Astrocyte (in vitro differentiated cells and primary cell): Measurements from ENCODE around the gene SF3A2. TPM values are rescaled to one million over a fixed set of nuclear protein-coding genes. Genes with fewer than 3 reads are reported as not detected.

ENCODE experiments used
- DNase-seq: peaks from one replicate; pipeline ENCODE4 v3.0.0-alpha.2; 2010; ENCODE audit warnings: low read depth
- FAIRE-seq: peaks from 2 replicates; lab custom pipeline; 2011; peaks lifted over from hg19 to GRCh38; lab: Jason Lieb, UNC
- H2AFZ ChIP-seq: 2 replicates; pipeline ENCODE4 v1.6.0; 2012; ENCODE audit warnings: low read depth, low read length, inconsistent platforms
- H3K27ac ChIP-seq: 2 replicates; pipeline ENCODE4 v1.5.1; 2011; ENCODE audit warnings: low read depth, low read length, inconsistent platforms
- H3K27me3 ChIP-seq: 2 replicates; pipeline ENCODE4 v1.6.0; 2011; ENCODE audit warnings: low read length, inconsistent platforms; ENCODE audit not compliant: insufficient read depth
- H3K36me3 ChIP-seq: 2 replicates; pipeline ENCODE4 v1.5.1; 2011; ENCODE audit warnings: low read length, inconsistent platforms; ENCODE audit not compliant: insufficient read depth
- H3K4me1 ChIP-seq: 2 replicates; pipeline ENCODE4 v1.5.1; 2011; ENCODE audit warnings: low read length, inconsistent platforms; ENCODE audit not compliant: insufficient read depth
- H3K4me2 ChIP-seq: 2 replicates; pipeline ENCODE4 v1.6.0; 2012; ENCODE audit warnings: low read length, inconsistent platforms
- H3K4me3 ChIP-seq: 2 replicates; pipeline ENCODE4 v1.5.1; 2011; ENCODE audit warnings: low read depth, mild to moderate bottlenecking, low read length, inconsistent platforms; ENCODE audit not compliant: insufficient read depth
- H3K79me2 ChIP-seq: 2 replicates; pipeline ENCODE4 v1.6.0; 2012; ENCODE audit warnings: mild to moderate bottlenecking, low read length, inconsistent platforms; ENCODE audit not compliant: insufficient read depth
- H3K9ac ChIP-seq: 2 replicates; pipeline ENCODE4 v1.6.0; 2012; ENCODE audit warnings: mild to moderate bottlenecking, low read length, inconsistent platforms
- H3K9me3 ChIP-seq: 2 replicates; pipeline ENCODE4 v1.5.1; 2012; ENCODE audit warnings: low read depth, mild to moderate bottlenecking, low read length, inconsistent platforms; ENCODE audit not compliant: insufficient read depth
- H4K20me1 ChIP-seq: 2 replicates; pipeline ENCODE4 v1.6.0; 2012; ENCODE audit warnings: low read length, inconsistent platforms; ENCODE audit not compliant: insufficient read depth
- H3K27ac Mint-ChIP-seq: one replicate; pipeline ENCODE4 v1.8.0; 2021; ENCODE audit warnings: mild to moderate bottlenecking, mixed read lengths; ENCODE audit not compliant: unreplicated experiment
- H3K27me3 Mint-ChIP-seq: one replicate; pipeline ENCODE4 v1.8.0; 2021; ENCODE audit warnings: low read depth, mixed read lengths; ENCODE audit not compliant: unreplicated experiment
- H3K36me3 Mint-ChIP-seq: one replicate; pipeline ENCODE4 v1.8.0; 2021; ENCODE audit warnings: low read depth, mixed read lengths; ENCODE audit not compliant: unreplicated experiment
- H3K4me1 Mint-ChIP-seq: one replicate; pipeline ENCODE4 v1.8.0; 2021; ENCODE audit warnings: low read depth, mixed read lengths; ENCODE audit not compliant: unreplicated experiment
- H3K4me3 Mint-ChIP-seq: one replicate; pipeline ENCODE4 v1.8.0; 2021; ENCODE audit warnings: mild to moderate bottlenecking, moderate library complexity, mixed read lengths; ENCODE audit not compliant: unreplicated experiment
- H3K9me3 Mint-ChIP-seq: one replicate; pipeline ENCODE4 v1.8.0; 2021; ENCODE audit warnings: mild to moderate bottlenecking, mixed read lengths; ENCODE audit not compliant: unreplicated experiment
- CTCF ChIP-seq: IDR thresholded peaks from 2 replicates; pipeline ENCODE4 v1.5.1; 2011; ENCODE audit warnings: low read depth, mild to moderate bottlenecking, inconsistent platforms, low read length, moderate library complexity; ENCODE audit not compliant: insufficient read depth
- EZH2 ChIP-seq: IDR thresholded peaks from 2 replicates; pipeline ENCODE4 v1.6.1; 2012; ENCODE audit warnings: mild to moderate bottlenecking, low read length, inconsistent platforms; ENCODE audit not compliant: insufficient read depth
- total RNA-seq: library from RNA; stranded (reverse); gene quantifications from 2 replicates; pipeline ENCODE4 v1.2.1, GENCODE V29; 2021

Gene SF3A2
- total RNA-seq, 1 donor from 2014 or later, result 83.2 TPM

GRCh38 chr19:2271234-2272103 lies 34.8 kb downstream of the SF3A2 start:
- Histone ChIP-seq H3K9me3 (no peaks in the 10 kb centered on the region), H3K4me3 (peak overlapping the region; percentile 96), H3K9ac (peak overlapping the region; percentile 99), H3K4me2 (peak overlapping the region; percentile 96), H4K20me1 (peaks cover 67% of the 10 kb centered on the region), H3K79me2 (peaks cover 63% of the 10 kb centered on the region), H2AFZ (no peak overlapping the region), H3K36me3 (peaks cover 3% of the 10 kb centered on the region), H3K27me3 (no peaks in the 10 kb centered on the region), H3K27ac (peak overlapping the region; percentile 76), H3K4me1 (peaks cover 29% of the 10 kb centered on the region)
- TF ChIP-seq EZH2 (no peak), CTCF (no peak)
- Mint-ChIP-seq H3K9me3 (no peaks in the 10 kb centered on the region), H3K36me3 (peaks cover 14% of the 10 kb centered on the region), H3K4me3 (peak overlapping the region; percentile 95), H3K4me1 (peaks cover 17% of the 10 kb centered on the region), H3K27ac (peak overlapping the region; percentile 98), H3K27me3 (no peaks in the 10 kb centered on the region)
- FAIRE-seq, result peak; percentile 17
- peak; percentile 81 for DNase-seq

- TF ChIP-seq EZH2 (no peak), CTCF (peak; percentile 57)
- H3K4me3 Mint-ChIP-seq, result peak overlapping the region; percentile 79
- no peaks in the 10 kb centered on the region for H3K9me3 Mint-ChIP-seq
- H3K36me3 Mint-ChIP-seq, result peaks cover 16% of the 10 kb centered on the region
- H3K27ac Mint-ChIP-seq, result peak overlapping the region; percentile 87
- peaks cover 63% of the 10 kb centered on the region for H3K79me2 ChIP-seq
- no peak for FAIRE-seq
- H3K4me2 ChIP-seq, result peak overlapping the region; percentile 96
- no peaks in the 10 kb centered on the region for H3K9me3 ChIP-seq
- H3K36me3 ChIP-seq, result peaks cover 3% of the 10 kb centered on the region
- peaks cover 71% of the 10 kb centered on the region for H4K20me1 ChIP-seq
- peak overlapping the region; percentile 48 for H3K9ac ChIP-seq
- peaks cover 14% of the 10 kb centered on the region for H3K4me1 Mint-ChIP-seq
- peak; percentile 38 for DNase-seq
- no peak overlapping the region for H2AFZ ChIP-seq
- H3K27ac ChIP-seq, result peak overlapping the region; percentile 13
- H3K4me1 ChIP-seq, result peaks cover 25% of the 10 kb centered on the region
- H3K27me3 ChIP-seq, result no peaks in the 10 kb centered on the region
- peak overlapping the region; percentile 16 for H3K4me3 ChIP-seq
- no peaks in the 10 kb centered on the region for H3K27me3 Mint-ChIP-seq
Measured at GRCh38 chr19:2273356-2274184, 36.9 kb downstream of the SF3A2 start.
